Activated T-helper 9 cell treated with anti-CD3 and anti-CD28 coated beads, Interleukin-2, amount 50 U/mL, for 16 hours (primary cell): ENCODE results near the gene IKBIP.
A peak's percentile ranks its signal among the peaks of the same experiment; 100 is the strongest.
"Not testable (repeated sequence)": the region's sequence is repeated elsewhere in the genome, so short reads cannot be mapped to it uniquely, and the experiment has no call there.

ENCODE experiments used
- DNase-seq: peaks from one replicate; pipeline ENCODE4 v3.0.0-alpha.2; 2020; ENCODE audit warnings: low read depth

The IKBIP gene

DNA sequence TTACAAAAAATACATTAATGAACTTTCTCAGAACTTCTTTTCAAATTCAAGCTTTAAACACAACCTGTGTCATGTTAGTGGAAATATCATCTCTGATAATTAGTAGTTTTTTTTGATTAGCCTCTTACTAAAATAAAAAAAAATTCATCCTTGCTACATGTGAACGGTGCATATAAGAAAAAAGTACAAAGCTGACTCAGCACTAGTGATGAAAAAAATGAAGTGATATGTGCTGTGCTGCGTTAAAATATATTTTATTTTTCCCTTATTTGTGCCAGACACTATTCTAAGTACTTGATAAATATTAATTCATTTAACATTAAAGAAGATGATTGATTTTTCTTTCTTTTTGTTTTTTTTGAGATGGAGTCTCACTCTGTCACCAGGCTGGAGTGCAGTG lies 7.5 kb downstream of the IKBIP start:
- DNase-seq: no peak

DNA sequence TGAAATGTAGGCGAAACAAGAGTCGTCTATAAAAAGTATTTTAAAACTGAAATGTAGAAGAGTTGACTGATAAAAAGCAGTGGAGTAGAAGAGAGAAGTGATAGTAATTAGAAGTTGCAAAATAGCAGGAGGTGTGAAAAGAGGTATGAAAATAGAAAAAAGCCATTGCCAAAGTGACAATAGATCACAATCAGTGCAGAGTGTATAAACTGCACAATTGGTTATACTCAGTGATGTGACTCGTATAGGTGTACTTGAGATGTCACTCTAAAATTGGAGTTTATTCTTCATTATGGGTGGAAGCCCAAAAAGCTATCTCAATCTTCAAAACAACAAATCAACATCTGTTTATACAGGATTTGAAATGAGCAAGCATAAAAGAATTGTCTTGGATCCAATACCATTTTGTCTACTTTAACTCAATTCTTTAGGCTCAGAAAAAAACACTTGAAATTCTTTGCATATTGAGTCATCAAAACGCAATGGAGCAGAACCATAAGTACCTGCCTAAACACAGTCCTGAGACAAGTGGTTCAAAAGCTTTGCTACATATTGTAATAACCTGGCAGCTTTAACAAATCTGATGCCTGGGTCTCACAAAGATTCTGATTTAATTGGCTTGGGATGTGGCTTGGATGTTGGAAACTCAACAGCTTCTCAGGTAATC lies 8.8 kb downstream of the IKBIP start:
- DNase-seq: no peak

DNA sequence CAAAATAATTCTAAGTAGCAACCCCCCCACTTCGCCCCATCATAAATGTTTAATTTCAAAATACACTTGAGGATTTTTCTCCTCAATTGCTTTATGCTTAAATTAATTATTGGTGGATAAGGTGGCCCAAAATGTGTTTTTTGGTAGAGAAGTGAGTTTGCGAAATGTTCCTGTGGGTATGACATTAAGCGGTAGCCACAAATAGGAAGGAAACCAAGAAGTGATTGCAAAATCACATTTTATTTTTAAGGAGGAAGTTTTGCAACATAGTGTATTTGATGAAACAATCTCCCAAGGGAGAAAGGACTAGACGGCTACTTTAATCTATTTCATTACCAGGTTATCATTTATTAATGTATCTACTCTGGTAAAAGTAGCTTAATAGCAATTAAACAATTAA lies 25.6 kb downstream of the IKBIP start:
- no peak for DNase-seq

DNA sequence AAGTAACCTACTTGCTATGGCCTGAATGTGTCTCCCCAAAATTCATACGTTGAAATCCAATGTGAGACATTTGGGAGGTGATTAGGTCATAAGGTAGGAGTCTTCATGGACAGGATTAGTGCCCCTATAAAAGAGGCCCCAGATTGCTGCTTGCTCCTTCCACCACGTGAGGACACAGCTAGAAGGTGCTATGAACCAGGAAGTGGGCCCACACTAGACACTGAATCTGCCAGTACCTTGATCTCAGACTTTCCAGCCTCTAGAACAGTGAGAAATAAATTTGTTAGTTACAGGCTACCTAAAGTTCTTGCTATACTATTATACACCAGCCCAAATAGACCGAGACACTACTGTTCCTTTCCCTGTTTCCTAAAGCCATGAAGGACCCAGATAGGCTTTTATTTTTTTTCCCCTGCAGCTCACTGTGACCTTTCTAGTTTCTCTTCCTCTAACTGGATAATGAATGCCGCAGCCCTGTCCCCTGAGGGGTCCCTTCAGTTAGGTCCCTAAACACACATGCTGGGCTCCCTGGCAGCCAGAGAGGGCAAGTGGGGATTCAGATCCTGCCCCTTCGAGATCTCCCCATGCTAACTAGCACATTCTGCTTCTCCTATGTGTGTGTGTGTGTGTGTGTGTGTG lies 31.8 kb downstream of the IKBIP start:
- DNase-seq: no peak

DNA sequence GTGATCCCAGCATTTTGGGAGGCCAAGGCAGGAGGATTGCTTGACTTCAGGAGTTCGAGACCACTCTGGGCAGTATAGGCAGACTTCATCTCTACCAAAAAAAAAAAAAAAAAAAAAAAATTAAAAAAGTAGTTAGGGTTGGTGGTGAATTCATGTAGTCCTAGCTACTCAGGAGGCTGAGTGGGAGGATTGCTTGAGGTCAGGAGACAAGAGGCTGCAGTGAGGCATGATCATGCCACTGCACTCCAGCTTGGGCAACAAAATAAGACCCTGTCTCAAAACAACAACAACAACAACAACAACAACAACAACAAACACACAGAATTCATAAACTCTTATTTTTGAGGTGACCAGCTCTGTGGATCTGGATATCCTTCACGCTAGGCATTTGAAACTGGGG lies 34.0 kb downstream of the IKBIP start:
- no peak for DNase-seq

DNA sequence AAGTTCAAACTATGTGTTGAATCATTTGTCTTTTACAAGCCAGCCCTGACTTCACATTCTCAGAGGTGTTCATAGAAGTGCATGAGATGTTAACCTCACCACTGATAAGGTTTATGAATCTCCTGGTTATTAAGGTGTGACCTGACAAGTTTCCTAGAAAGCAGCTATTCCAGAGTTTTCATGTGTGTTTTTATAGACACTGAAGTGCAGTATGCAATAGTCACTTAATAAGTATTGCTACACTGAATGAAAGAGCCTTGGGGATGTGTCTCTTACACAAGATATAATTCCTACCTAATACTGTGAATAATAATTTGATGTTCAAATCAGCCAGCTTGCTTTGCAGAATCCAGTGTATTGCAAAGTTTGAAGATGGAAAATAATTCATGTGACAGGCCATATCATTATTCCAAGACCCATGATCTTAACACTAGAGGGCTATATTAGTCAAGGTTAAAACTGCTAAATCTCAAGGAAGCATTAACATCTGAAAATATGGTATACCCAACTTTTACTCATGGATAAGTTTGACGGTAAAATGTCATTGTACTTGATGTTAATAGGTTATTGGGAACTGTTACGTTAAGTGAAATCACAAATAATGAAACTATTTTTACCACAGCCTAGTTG lies 38.1 kb downstream of the IKBIP start:
- no peak for DNase-seq

DNA sequence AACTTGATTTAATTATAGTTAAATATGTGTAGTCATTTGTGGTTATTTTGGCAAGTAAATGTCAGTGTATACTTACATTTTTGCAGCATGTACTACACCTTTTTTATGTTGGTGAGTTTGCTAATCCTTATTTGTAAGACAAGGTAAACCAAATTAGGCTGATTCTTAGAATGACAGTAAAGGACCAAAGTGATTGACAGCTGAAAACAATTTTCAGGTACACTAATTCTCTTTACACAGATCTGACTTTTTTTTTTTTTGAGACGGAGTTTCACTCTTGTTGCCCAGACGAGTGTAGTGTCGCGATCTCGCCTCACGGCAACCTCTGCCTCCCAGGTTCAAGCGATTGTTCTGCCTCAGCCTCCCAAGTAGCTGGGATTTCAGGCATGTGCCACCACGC lies 42.7 kb downstream of the IKBIP start:
- no peak for DNase-seq

DNA sequence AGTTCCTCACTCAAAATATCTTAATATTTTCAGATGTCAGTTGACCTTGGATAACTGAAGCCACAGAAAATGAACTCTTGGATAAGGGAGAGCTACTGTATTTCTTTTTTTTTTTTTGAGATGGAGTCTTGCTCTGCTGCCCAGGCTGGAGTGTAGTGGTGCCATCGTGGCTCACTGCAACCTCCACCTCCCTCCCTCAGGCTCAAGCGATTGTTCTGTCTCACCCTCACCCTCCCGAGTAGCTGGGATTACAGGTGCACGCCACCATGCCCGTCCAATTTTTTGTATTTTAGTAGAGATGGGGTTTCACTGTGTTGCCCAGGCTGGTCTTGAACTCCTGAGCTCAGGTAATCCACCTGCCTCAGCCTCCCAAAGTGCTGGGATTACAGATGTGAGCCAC lies 47.3 kb downstream of the IKBIP start:
- not testable (repeated sequence) for DNase-seq

DNA sequence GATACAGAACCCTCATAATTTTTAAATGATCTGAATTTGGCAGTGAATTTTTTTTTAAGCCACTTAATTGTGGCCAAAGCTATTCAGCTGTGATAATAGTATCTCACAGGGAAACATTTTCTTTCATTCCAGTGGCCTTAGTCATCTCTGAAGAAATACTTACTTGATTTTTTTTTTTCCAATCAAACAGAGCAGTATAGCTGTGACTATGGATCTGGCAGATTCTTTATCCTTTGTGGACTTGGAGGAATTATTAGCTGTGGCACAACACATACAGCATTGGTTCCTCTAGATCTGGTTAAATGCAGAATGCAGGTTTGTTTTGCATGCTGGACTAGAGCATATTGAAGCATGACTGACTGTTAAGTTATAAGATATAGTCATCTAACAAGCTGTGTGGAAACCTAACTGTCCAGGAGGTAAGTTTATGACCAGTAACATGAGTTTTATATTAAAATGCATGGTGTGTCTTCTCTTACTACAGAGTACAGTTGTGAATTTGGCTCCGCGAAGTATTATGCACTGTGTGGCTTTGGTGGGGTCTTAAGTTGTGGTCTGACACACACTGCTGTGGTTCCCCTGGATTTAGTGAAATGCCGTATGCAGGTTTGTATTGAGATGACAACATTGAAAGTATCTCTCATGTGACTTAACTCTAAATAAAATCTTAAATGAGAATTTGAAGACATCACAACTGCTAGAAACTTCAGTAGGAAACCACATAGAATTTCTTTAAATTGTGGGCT lies 49.2 kb downstream of the IKBIP start:
- no peak for DNase-seq

DNA sequence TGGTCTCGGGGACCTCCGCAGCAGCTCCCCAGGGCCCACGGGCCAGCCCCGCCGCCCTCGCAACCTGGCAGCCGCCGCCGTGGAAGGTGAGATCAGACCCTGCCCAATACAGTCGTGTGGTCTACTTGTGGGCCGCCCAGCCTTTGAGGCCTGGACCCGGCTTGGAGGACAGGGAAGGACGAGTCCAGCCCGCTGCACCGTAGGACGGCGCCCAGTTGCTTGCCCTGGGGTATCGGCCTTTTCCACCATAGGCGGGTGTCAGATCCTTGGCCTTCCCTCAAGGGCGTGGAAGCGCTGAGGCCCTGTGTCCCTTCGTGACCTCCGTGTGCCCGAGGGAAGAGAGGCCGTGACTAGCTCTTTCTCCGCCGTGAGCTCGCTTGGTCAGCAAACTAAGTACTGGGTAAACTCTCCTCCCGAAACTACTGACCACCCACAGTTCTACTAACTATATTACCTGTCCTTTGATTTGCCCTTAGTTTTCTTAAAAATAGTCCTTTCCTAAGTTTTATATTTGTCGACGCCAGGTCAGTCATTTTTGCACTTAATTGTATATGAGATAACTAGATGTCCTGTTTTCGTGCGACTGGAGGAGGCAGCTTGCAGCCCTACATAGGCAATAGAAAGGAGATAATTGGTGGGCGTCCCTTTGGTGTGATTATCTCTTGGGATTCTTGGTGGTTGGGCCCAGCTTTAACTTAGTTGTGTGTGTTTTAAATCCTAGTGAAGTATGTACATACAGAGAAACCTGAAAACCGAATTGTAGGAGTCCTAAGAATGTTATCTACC lies 50.3 kb downstream of the IKBIP start:
- DNase-seq: peak; percentile 20

DNA sequence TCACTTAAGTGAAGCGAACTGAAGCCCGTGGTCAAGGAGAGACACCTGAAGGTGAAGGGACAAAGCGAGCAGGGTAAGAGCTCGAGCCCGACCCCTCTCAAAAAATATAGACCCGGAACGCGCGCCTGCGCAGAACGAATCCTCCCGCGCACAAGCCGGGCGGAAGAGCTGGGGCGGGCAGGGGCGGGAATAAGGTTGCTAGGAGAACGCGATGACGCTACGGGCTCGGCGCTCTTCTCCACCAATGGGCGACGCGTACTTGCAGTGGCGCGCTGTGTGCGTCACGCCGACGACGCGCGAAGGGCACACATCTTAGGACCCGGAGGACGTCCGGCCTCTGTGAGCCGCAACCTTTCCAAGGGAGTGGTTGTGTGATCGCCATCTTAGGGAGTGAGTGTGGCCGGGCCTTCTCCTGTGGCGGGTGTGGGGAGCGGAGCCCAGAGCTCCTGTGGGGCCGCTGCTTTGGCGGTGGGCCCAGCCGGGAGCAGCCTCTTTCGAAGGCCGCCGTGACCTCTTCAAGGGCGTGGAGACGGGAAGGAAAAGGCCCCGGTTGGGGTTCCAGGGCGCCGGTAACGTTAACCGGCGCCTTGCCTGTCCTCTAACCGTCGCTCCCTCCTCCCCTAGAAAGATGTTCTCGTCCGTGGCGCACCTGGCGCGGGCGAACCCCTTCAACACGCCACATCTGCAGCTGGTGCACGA lies 51.1 kb downstream of the IKBIP start, which contains the start of gene SLC25A3:
Gene SLC25A3 (plus strand): TSS at position 336 of the 699 bp plus-strand sequence. CDS start 293 bp downstream, at position 629.
- peak; percentile 91 for DNase-seq

DNA sequence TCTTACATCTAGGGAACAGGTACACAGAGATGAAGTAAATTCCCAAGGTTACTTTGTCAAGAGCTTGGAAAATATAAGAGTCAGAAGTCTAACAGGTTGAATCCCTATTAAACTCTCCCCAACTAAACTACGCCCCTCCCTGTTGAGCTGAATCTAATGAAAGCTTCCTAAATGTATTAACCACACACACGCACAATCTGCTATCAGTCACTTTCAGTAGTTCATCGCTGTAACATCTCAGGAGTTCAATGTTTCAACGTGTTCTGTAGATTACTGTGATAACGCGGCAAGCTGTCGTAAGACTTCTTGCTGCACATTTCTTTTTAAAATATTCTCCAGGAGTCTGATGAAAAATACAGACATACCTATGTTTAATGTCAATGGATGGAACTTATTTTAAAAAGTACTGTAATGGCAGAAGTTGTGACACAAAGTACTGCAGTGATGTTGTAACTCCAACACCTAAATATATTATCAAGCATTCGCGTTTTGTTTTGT lies 51.7 kb downstream of the IKBIP start:
- no peak for DNase-seq

DNA sequence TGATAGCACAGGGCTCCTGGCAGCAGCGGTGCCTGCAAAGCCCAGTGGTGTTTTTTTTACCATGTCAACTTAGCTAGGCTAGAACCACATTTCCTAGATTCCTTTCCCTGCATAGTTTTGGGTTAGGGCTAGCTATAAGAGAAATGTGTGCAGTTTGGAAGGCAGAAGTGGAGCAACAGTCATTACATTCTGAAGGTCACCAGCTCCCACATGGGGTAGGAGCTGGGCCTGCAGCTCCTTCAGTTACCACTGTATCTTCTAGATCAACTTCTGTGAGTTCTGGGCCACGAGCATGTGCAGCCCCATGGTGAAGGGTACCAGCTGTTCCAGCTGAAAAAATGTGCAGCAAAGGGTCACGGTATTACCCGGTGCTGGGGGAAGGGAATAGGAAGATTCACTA lies 53.4 kb downstream of the IKBIP start:
- no peak for DNase-seq

DNA sequence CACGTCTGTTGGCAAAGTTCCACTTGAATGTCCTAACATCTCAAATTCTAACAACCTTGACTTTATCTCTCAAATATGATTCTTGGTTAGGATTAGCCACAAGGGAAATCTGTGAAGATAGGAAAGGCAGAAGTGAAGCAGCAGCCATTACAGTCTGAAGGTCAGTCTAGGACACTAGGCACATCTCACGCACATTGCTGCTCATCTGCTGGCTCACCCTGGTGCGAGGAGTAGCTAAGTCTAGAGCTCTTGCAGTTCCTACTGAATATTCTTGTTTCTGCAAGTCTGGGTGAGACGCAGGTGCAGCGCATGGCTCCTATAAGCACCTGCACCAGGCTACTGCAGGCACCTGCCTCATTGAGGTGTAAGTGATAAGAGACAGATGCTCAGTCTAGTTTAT lies 57.5 kb downstream of the IKBIP start:
- DNase-seq: no peak

DNA sequence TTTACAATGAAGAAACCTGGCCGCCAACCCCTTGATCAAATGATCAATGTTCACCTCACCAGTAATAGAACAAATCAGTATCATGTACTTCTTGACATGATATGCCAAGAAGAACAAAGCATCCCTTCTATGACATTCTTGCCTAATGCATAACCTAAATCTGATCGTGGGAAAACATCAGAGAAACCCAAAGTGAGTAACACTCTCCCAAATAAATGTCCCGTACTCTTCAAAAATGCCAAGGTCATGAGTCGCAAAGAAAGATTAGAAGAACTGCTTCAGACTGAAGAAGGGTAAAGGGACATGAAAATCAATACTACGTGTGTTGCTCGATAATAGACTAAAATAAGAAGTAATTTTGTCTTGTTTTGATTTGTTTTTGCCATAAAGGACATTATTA lies 62.5 kb downstream of the IKBIP start:
- DNase-seq: no peak

DNA sequence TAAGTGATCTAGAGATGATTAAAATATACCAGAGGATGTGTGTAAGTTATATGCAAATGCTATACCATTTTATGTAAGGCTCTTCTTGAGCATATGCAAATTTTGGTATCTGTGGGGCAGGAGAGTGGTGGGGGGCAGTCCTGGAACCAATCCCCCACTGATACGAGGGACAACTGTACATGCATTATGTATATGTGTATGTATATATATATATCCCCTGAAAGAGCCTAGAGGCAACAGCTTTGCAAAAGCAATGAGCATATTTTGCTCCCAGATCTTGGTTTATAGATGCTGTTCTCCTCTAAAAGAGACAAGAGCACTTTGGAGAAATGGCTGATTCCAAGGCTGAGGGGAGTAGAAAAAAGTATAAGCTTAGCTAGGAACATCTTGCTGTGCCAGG lies 63.5 kb downstream of the IKBIP start:
- no peak for DNase-seq

DNA sequence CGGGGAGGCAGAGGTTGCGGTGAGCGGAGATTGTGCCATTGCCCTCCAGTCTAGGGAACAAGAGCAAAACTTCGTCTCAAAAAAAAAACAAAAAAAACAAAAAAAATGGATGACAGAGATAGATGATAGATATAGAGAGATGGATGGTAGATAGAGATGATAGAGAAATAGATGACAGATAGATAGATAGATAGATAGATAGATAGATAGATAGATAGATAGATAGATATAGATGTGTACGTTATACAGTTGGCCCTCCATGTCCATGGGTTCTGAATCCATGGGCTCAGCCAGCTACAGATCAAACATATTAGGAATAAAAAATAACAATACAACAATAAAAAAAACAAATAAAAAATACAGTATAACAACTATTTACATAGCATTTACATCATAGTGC lies 63.9 kb downstream of the IKBIP start:
- no peak for DNase-seq

DNA sequence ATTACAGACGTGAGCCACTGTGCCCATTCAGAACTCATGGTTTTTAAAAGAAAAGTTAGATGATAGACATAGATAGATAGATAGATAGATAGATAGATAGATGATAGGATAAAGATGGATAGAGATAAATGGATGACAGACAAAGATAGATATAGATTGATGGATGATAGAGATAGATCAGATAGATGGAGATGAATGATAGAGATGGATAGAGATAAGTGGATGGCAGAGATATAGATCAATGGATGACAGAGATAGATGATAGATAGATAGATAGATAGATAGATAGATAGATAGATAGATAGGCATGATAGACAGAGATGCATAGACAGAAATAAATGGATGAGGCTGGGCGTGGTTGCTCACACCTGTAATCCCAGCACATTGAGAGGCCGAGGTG lies 64.8 kb downstream of the IKBIP start:
- DNase-seq: no peak

DNA sequence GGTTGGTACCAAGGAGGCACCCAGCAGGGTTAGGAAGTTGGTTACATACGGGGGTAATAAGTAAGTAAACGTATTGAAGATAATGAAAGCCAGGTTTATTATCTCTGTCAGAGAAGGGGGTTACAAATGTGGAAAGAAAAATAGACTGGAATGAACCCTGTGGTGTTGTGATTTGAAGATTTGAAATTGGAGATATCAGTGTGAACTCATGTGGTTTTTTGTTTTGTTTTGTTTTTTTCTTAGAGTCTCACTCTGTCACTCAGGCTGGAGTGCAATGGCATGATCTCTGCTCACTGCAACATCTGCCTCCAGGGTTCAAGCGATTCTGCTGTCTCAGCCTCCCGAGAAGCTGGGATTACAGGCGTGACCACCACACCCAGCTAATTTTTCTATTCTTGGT lies 65.2 kb downstream of the IKBIP start:
- no peak for DNase-seq

DNA sequence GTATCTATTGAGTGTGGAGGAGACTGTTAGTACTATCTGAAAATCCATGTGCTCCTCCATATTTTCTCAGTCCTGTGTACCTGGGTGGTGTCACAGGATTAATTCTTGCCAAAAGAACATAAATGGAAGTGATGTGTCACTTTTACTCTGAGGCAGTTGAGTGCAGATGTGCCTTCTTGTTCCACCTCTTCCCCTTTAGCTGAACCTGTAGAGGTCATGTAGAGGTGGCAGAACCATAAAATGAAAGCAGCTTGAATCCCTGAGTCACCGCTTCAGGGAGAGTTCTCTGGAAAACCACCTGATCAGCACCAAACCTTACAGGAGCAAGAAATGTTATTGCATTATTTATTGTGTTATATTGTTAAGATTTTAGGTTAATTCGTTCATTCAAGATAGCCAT lies 65.8 kb downstream of the IKBIP start:
- no peak for DNase-seq

DNA sequence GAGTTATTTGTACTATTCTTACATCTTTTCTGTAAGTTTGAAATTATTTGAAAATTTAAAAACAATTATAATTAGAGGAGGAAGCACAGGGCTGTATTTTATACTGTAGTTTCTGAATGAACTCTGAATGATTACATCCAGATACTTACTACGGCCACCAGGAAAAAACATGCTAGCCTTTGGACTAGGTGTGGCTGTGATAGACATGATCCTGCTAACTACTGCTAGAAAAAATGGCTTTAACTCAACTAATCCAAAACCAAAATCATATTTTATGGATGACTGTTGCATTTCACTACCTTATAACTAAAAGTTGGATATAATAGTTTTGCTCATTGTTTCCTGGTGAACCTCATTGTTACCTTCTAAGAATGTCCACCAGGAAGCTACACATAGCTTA lies 66.2 kb downstream of the IKBIP start:
- no peak for DNase-seq
